WI38 (cell line): Measurements from ENCODE around the gene NR4A3.
"Not testable (repeated sequence)": the region's sequence is repeated elsewhere in the genome, so short reads cannot be mapped to it uniquely, and the experiment has no call there.

Experiments
- H3K4me3 ChIP-seq: 2 replicates; pipeline ENCODE4 v1.5.1; 2011; ENCODE audit warnings: low read depth, mild to moderate bottlenecking, control low read depth, low read length
- CTCF ChIP-seq: IDR thresholded peaks from 2 replicates; pipeline ENCODE4 v1.5.1; 2012; ENCODE audit warnings: low read depth, mild to moderate bottlenecking, control low read depth, low read length

The NR4A3 gene

GRCh38 chr9:99821396-99822108 lies at the start of gene NR4A3:
NR4A3 (plus strand) TSS chr9:99821885; CDS start chr9:99828043, 6,158 bp downstream.
- peak within 1 kb of the TSS; percentile 90 for H3K4me3 ChIP-seq
- no peak for TF ChIP-seq CTCF

GRCh38 chr9:99773468-99774138 lies 48.1 kb upstream of the NR4A3 start:
- H3K4me3 ChIP-seq, result no peak overlapping the region
- TF ChIP-seq CTCF, result no peak

- no peak overlapping the region for H3K4me3 ChIP-seq
- TF ChIP-seq CTCF, result no peak
Measured at GRCh38 chr9:99778308-99778707, 43.4 kb upstream of the NR4A3 start.

- no peak overlapping the region for H3K4me3 ChIP-seq
- TF ChIP-seq CTCF, result no peak
Measured at GRCh38 chr9:99778836-99779235, 42.8 kb upstream of the NR4A3 start.

GRCh38 chr9:99779277-99779676 lies 42.4 kb upstream of the NR4A3 start:
- H3K4me3 ChIP-seq, result no peak overlapping the region
- no peak for TF ChIP-seq CTCF

GRCh38 chr9:99782349-99782748 lies 39.3 kb upstream of the NR4A3 start:
- not testable (repeated sequence) for H3K4me3 ChIP-seq

- H3K4me3 ChIP-seq, result no peak overlapping the region
- TF ChIP-seq CTCF, result no peak
Measured at GRCh38 chr9:99782962-99783718, 38.5 kb upstream of the NR4A3 start.
